NCI-H146 (cell line): Measurements from ENCODE around the gene WDSUB1.

ENCODE experiments used
- DNase-seq: peaks from one replicate; lab custom pipeline; 2025; lab: John Stamatoyannopoulos, UW

Gene WDSUB1

GRCh38 chr2:159195697-159196096 lies 90.8 kb downstream of the WDSUB1 start:
- no peak for DNase-seq

GRCh38 chr2:159194241-159194640 lies 92.3 kb downstream of the WDSUB1 start:
- no peak for DNase-seq

DNA sequence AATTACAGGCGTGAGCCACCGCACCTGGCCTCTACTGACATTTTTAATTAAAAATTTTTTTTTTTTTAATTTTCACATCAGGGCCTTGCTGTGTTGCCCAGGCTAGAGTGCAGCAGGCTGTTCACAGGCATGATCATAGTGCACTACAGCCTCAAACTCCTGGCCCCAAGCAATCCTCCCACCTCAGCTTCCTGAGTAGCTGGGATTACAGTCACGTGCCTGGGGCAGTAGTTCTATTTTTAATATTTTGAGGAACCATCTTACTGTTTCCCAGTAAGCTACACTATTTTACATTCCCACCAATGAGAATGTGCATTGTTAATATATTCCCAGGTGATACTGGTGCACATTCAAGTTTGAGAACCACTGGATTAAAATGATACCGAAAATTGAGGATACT lies 92.7 kb downstream of the WDSUB1 start:
- DNase-seq, result no peak

DNA sequence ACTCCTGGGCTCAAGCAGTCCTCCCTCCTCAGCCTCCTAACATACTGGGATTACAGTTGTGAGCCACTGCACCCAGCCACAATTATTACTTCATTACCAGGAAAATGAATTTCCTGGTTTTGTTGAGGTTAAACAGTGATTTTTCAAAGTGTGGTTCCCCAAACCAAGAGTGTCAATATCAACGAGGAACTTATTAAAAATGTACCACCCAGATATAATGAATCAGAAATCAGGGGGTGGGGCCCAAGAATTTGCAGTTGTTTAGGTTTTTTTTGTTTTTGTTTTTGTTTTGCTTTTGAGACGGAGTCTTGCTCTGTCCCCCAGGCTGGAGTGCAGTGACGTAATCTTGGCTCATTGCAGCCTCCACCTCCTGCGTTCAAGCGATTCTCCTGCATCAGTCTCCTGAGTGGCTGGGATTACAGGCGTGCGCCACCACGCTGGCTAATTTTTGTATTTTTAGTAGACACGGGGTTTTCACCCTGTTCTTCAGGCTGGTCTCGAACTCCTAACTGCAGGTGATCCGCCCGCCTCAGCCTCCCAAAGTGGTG lies 94.1 kb downstream of the WDSUB1 start:
- DNase-seq, result no peak

DNA sequence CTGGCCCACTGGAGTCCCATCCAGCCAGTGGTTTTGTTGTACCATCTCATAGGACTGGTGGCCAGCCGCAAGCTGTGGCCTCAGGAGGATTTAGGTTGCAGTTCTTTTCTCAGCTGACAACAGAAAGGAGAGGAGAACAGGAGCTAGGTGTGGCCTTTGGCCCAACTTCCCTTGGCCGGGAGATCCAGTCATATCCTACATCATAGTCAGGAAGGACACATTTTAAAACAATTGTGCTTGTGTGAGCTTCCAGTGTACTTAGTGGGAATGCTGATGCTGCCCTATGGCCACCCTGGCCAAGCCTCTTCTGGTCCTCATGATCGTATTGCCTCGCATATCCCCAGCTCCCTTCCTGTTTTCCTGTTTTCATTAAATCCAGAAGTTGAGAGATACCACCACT lies 98.1 kb downstream of the WDSUB1 start:
- DNase-seq, result no peak

DNA sequence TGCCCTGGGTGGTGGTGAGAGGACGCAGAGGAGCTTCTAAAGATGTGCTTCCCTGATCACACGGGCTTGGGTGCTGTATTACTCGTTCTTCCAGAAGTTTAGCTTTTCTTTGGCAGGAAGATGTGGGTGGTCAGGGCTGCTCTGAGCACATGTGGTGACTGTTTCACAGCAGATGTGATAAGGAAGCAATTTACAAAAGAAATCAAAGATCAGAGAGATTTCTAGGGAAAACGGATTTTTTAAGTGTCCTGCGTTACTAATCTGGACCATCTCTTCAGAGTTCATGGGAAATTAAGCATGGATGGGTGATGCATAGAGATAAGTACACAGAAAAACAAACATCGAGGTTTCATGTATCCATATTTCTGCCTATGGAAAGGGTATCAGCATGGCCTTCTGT lies 99.4 kb downstream of the WDSUB1 start:
- no peak for DNase-seq

- DNase-seq, result no peak
Measured at GRCh38 chr2:159186462-159186861, 100.0 kb downstream of the WDSUB1 start.
